Gastroesophageal sphincter (tissue), 2 donors: Measurements from ENCODE around the gene SLC12A8.

Experiments
- POLR2A ChIP-seq, 2 donors: fragments of 450-650 bp; IDR thresholded peaks; one replicate each; pipeline ENCODE4 v1.6.1; 2017; ENCODE audit warnings: antibody characterized with exemption in 2 of 2, mild to moderate bottlenecking in 2 of 2, moderate library complexity in 1 of 2
- POLR2AphosphoS5 ChIP-seq: sonication (generic); formaldehyde crosslinking; IDR thresholded peaks from one replicate; pipeline ENCODE4 v1.6.1; 2017; ENCODE audit warnings: antibody characterized with exemption

DNA sequence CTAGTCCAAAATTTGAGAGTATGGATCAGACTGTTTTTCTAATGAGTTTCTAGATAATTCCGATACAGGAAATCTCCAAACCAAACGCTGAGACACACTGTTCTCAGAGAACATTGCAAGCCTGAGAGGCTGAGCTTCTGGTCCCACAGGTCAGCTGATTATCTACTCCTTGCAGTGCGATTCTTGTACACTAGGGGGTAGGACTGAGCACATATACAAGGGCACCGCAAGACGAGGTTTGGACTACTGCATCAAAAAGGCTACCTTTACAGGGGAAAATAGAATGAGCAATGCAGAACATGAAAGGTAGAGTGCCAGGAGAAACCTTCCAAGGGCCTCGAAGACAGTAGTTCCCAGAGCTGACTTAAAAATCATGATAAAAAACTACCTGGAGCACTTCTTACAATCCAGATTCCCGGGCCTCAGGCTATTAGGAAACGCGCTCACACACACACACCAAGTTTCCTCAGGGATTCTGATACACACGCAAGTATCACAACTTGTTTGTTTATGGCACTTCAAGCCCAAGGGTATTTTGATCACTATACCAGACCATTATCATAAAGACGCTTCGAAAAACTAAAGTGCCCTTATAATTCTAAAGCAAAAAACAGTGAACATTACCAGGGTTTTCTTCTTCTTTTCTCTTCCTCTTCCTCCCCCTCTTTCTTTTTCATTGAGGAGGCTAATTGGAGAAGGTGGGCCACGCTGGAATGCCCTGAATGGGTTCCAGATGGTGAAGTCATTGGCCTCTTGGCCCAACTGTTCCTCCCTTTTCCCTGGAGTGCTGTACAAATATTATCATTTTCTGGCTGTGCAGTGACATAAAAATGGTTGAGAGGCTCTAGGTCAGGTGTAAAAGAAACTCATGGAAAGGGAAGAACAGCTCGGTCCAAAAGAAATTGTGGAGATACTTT lies 61.8 kb downstream of the SLC12A8 start:
- TF ChIP-seq POLR2AphosphoS5, result no peak
- no peak for TF ChIP-seq POLR2A (IDR thresholded peaks at IDR 0.05)
